Psoas muscle (tissue), 8 donors: ENCODE data around the gene DIP2B. TPM values are rescaled to one million over a fixed set of nuclear protein-coding genes. Genes with fewer than 3 reads are reported as not detected.

Source experiments
- ATAC-seq, 4 donors: fragments of 200-7000 bp; cut with Tn5 transposase; one replicate each; pipeline ENCODE4 v1.9.1; 2020; ENCODE audit warnings: moderate library complexity in 3 of 4, mild to moderate bottlenecking in 2 of 4
- DNase-seq, 2 donors: peaks; one replicate each; pipeline ENCODE4 v3.0.0-alpha.2; 2020
- H3K27ac ChIP-seq: fragments of 200-600 bp; one replicate; pipeline ENCODE4 v1.8.0; 2022
- H3K27me3 ChIP-seq, 3 donors: fragments of 200-600 bp in 1 of 3; one replicate each; pipeline versions ENCODE4 v1.6.1 to v1.8.0; 2013 to 2022; ENCODE audit warnings: low read length in 2 of 3, mild to moderate bottlenecking in 2 of 3, moderate library complexity in 1 of 3; ENCODE audit not compliant: insufficient read depth in 3 of 3
- H3K36me3 ChIP-seq, 2 donors: fragments of 200-600 bp in 1 of 2; one replicate each; pipeline versions ENCODE4 v1.6.1 to v1.8.0; 2013 to 2022; ENCODE audit warnings: low read depth in 1 of 2, mild to moderate bottlenecking in 1 of 2, moderate library complexity in 1 of 2; ENCODE audit not compliant: insufficient read depth in 1 of 2
- H3K4me1 ChIP-seq: fragments of 200-600 bp; one replicate; pipeline ENCODE4 v1.8.0; 2022
- H3K4me3 ChIP-seq: fragments of 200-600 bp; one replicate; pipeline ENCODE4 v1.8.0; 2022; ENCODE audit warnings: mild to moderate bottlenecking
- H3K9me3 ChIP-seq: fragments of 200-600 bp; one replicate; pipeline ENCODE4 v1.8.0; 2022
- WGBS, 3 donors: extraction: QIAGEN DNeasy Blood & Tissue Kit; methylation state at CpG; one replicate each; pipeline versions ENCODE4 v1.1.6 to v1.1.7; 2013; 5-methylcytosine and 5-hydroxymethylcytosine counted together
- intact Hi-C, 2 donors: fragments of 100-400 bp; cut with DNase I; formaldehyde crosslinking; loops; one replicate each; pipeline versions ENCODE4 v1.11.0 to v1.14.2; 2022
- polyA plus RNA-seq, 3 donors: library from polyadenylated mRNA; stranded (reverse); fragments of 200-250 nt; gene quantifications; one replicate each; pipeline ENCODE4 v1.2.3, GENCODE V29; 2013
- total RNA-seq, 4 donors: library from RNA; stranded (reverse); fragmentation: NEBNext Ultra II Directional in 2 of 4; extraction: Animal tissue kit (Norgen Biotek cat#: 25700) in 2 of 4; gene quantifications; one replicate each; pipeline versions ENCODE4 v1.2.1 to v1.2.4, GENCODE V29; 2021 to 2023
- TF ChIP-seq, protein P1 (sequence below): fragments of 200-600 bp; IDR thresholded peaks from one replicate; pipeline ENCODE4 v1.8.0; 2022; ENCODE audit warnings: antibody characterized with exemption
- donor health status: healthy with polysubstance abuse.
- donor health status: DM: no; HTN: no; CAD: no; lungs with moderate emphysema.
- donor health status: Bipolar disorder and iron deficiency.
- donor health status: healthy.
- donor health status: DM: yes; HTN: yes; CAD: no.
- donor health status: DM: no; HTN: no; CAD: no.
- donor health status: DM: no; HTN: no; CAD: no.
- donor health status: DM: yes; HTN: yes; CAD: no.

DIP2B gene
- total and polyA plus RNA-seq, 7 donors = 2.2 to 10.7 (median 8.6) TPM

DNA sequence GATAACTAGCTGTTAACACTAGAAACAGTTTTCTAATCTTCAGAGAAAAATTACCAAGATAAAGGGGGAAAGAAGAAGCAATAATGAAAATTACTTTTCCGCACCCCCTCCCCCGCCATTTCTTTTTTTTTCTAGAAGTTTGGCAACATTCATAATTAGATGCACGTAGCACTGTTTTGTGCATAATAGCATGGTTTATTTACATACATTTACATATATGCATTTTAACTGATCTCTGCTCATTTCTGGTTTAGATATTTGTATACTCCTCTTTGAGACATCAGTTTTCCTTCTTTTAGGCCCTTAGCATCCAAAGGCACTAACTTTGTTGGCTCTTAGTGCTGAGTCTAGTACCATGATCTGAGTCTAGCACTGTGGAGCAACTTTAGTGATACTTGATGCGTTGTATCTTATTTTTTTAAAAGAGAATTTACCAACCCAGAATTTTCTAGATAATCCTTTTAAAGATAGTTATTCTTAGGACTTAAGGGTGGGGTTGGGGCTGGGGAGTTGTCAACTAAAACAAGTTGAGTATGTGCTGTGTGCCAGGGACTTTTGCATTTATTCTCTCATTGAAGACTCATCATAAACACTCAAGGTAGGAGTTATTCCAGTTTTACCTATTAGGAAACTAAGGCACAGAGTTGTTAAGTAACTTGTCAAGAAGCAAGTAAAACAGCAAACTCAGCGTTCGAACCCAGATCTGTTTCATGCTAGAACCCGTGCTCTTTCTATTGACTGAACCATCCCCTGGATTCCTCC, 110.5 kb downstream of the DIP2B start:
- intact Hi-C loops = no loop called here
- Histone ChIP-seq H3K27ac (no peak overlapping the region), H3K9me3 (no peaks in the 10 kb centered on the region), H3K4me1 (peaks cover 45% of the 10 kb centered on the region), H3K4me3 (no peak overlapping the region), H3K27me3 (no peaks in the 10 kb centered on the region), H3K36me3 (no peaks in the 10 kb centered on the region)
- DNase-seq = no peak
- TF ChIP-seq, protein P1, sequence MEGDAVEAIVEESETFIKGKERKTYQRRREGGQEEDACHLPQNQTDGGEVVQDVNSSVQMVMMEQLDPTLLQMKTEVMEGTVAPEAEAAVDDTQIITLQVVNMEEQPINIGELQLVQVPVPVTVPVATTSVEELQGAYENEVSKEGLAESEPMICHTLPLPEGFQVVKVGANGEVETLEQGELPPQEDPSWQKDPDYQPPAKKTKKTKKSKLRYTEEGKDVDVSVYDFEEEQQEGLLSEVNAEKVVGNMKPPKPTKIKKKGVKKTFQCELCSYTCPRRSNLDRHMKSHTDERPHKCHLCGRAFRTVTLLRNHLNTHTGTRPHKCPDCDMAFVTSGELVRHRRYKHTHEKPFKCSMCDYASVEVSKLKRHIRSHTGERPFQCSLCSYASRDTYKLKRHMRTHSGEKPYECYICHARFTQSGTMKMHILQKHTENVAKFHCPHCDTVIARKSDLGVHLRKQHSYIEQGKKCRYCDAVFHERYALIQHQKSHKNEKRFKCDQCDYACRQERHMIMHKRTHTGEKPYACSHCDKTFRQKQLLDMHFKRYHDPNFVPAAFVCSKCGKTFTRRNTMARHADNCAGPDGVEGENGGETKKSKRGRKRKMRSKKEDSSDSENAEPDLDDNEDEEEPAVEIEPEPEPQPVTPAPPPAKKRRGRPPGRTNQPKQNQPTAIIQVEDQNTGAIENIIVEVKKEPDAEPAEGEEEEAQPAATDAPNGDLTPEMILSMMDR = no peak
- no peak for ATAC-seq
- WGBS, 3 donors = 95 to 96% (median 96%) methylated on average over 7 of the region's 7 CpGs

DNA sequence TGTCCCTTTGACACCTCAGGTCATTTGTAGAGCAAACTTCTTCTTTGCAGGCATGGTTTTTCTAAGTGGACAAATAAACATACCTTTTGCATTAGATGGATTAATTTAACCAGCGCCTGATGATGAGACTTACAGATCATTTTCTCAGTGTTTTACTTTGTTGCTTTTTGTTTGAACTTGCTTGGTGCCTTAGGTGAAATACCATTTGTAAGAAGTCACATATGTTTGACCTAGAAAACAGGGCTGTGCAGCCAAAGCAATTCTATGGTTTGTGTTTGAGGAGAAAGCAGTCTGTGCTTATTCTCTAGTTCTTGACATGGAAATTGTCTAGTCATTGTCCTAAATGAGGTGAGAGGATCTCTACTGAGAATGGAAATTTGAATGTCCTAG, 111.1 kb downstream of the DIP2B start:
- Histone ChIP-seq H3K9me3 (no peaks in the 10 kb centered on the region), H3K27ac (no peak overlapping the region), H3K4me1 (peaks cover 51% of the 10 kb centered on the region), H3K4me3 (no peak overlapping the region), H3K27me3 (no peaks in the 10 kb centered on the region), H3K36me3 (no peaks in the 10 kb centered on the region)
- TF ChIP-seq, protein P1 = no peak
- ATAC-seq = no peak
- WGBS, 3 donors = 94 to 100% (median 97%) methylated on average over 1 of the region's 1 CpG
- intact Hi-C loops = no loop called here
- no peak for DNase-seq

DNA sequence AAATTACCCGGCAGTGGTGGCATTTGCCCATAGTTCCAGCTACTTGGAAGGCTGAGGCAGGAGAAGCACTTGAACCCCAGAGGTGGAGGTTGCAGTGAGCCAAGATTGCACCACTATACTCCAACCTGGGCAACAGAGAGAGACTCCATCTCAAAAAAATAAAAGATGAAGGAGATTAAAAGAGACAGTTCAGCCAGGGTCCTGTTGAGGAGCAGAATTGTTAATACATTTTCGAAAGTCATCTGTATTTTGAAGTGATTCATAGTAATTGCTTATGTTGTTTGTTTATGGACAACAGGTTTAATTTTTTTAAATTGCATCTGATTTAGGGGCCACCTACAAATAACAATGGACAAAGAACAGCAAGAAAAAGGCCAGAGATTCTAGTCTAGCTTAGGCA, 112.9 kb downstream of the DIP2B start:
- DNase-seq = no peak
- Histone ChIP-seq H3K27me3 (no peaks in the 10 kb centered on the region), H3K9me3 (no peaks in the 10 kb centered on the region), H3K27ac (no peak overlapping the region), H3K36me3 (no peaks in the 10 kb centered on the region), H3K4me1 (peaks cover 63% of the 10 kb centered on the region), H3K4me3 (no peak overlapping the region)
- WGBS, 3 donors = 6 to 69% (median 14%) methylated on average over 2 of the region's 2 CpGs
- TF ChIP-seq, protein P1 = no peak
- ATAC-seq = no peak
- intact Hi-C loops = no loop called here

GRCh38 chr12:50618864-50619609, 114.3 kb downstream of the DIP2B start:
- Histone ChIP-seq H3K27me3 (no peaks in the 10 kb centered on the region), H3K4me3 (no peak overlapping the region), H3K9me3 (no peaks in the 10 kb centered on the region), H3K36me3 (no peaks in the 10 kb centered on the region), H3K4me1 (peaks cover 49% of the 10 kb centered on the region), H3K27ac (no peak overlapping the region)
- WGBS, 3 donors = 80 to 88% (median 85%) methylated on average over 7 of the region's 7 CpGs
- intact Hi-C loops = no loop called here
- DNase-seq (no peak), ATAC-seq (peak in 3 of 4 donors; percentile 33 to 42 (median 36))
- TF ChIP-seq, protein P1 = no peak
